Body of pancreas (tissue), 4 donors: ENCODE results near the gene CDHR3.
"Not testable (repeated sequence)": the region's sequence is repeated elsewhere in the genome, so short reads cannot be mapped to it uniquely, and the experiment has no call there.

Experiments
- CTCF ChIP-seq, 7 experiments: fragments of 450-650 bp in 4 of 7; fragments of 200-600 bp in 3 of 7; sonication (generic) in 3 of 7; IDR thresholded peaks; one replicate each; pipeline ENCODE4 v1.5.1; 2016 to 2019; ENCODE audit warnings: antibody characterized with exemption in 7 of 7
- POLR2A ChIP-seq, 3 donors: fragments of 450-650 bp; IDR thresholded peaks; one replicate each; pipeline ENCODE4 v1.6.1; 2016; ENCODE audit warnings: antibody characterized with exemption in 3 of 3, mild to moderate bottlenecking in 2 of 3

GRCh38 chr7:105955651-105956466 is 7.2 kb upstream of the CDHR3 start:
- TF ChIP-seq POLR2A, CTCF (IDR thresholded peaks at IDR 0.05): not testable (repeated sequence)
